HepG2 (cell line): ENCODE data around the gene KLHDC8B. TPM values are rescaled to one million over a fixed set of nuclear protein-coding genes. Genes with fewer than 3 reads are reported as not detected.
A peak's percentile ranks its signal among the peaks of the same experiment; 100 is the strongest.

Experiments
- ATAC-seq: fragments of 200-7000 bp; cut with Tn5 transposase; 3 replicates; pipeline ENCODE4 v1.9.1; 2020; ENCODE audit warnings: mild to moderate bottlenecking, moderate library complexity
- BruUV-seq: library from RNA; stranded (reverse); fragments of 400-500 nt; replicated peaks from 2 replicates; lab custom pipeline; 2021; lab: Mats Ljungman, UMichigan
- CTCF ChIA-PET: fragments of 300-600 bp; formaldehyde crosslinking; extraction: SDS; loops from one replicate; lab custom pipeline; 2021; ENCODE audit warnings: low total read pairs, inconsistent platforms, low intra/inter-chr PET ratio; lab: Yijun Ruan, JAX
- POLR2A ChIA-PET: fragments of 350-600 bp; sonication (Branson Sonifier 250); formaldehyde crosslinking; loops from one replicate; lab custom pipeline; 2020; ENCODE audit warnings: antibody characterized with exemption, inconsistent platforms; lab: Yijun Ruan, JAX
- DNase-seq: peaks from one replicate; pipeline ENCODE4 v3.0.0-alpha.2; 2015; ENCODE audit warnings: low spot score
- FAIRE-seq: peaks from 3 replicates; lab custom pipeline; 2011; peaks lifted over from hg19 to GRCh38; lab: Jason Lieb, UNC
- H2AFZ ChIP-seq: one replicate; pipeline ENCODE4 v1.6.1; 2011; ENCODE audit warnings: low read length, inconsistent platforms
- H3K27ac ChIP-seq: fragments of 300-600 bp; 3 replicates; pipeline ENCODE4 v1.8.0; 2011; ENCODE audit warnings: mixed run types, mild to moderate bottlenecking, mixed read lengths, low read length, inconsistent platforms; ENCODE audit not compliant: insufficient read depth; ENCODE audit errors: extremely low read length
- H3K27me3 ChIP-seq, 2 experiments: fragments of 200-600 bp in 1 of 2; 2 replicates in 1 of 2; 3 replicates in 1 of 2; pipeline versions ENCODE4 v1.6.0 to v1.8.0; 2011; ENCODE audit warnings: low read length in 2 of 2, mild to moderate bottlenecking in 2 of 2, moderate library complexity in 2 of 2, inconsistent platforms in 1 of 2; ENCODE audit not compliant: insufficient read depth in 2 of 2, control insufficient read depth in 1 of 2
- H3K36me3 ChIP-seq, 2 experiments: fragments of 200-600 bp in 1 of 2; replicated peaks in 1 of 2; 2 replicates in 1 of 2; 3 replicates in 1 of 2; pipeline versions ENCODE4 v1.5.1 to v1.8.0; 2011; ENCODE audit warnings: low read length in 2 of 2, inconsistent platforms in 1 of 2; ENCODE audit not compliant: insufficient read depth in 2 of 2, control insufficient read depth in 1 of 2
- H3K4me1 ChIP-seq: 2 replicates; pipeline ENCODE4 v1.5.1; 2012; ENCODE audit warnings: low read length, inconsistent platforms; ENCODE audit not compliant: insufficient read depth
- H3K4me2 ChIP-seq: 2 replicates; pipeline ENCODE4 v1.6.0; 2011; ENCODE audit warnings: low read depth, low read length, inconsistent platforms
- H3K4me3 ChIP-seq, 3 experiments: fragments of 200-600 bp in 1 of 3; sonication (generic), shearing (Covaris generic) in 1 of 3; replicated peaks in 1 of 3; 2 replicates each; pipeline ENCODE4 v1.5.1; 2011 to 2016; ENCODE audit warnings: low read length in 3 of 3, inconsistent platforms in 2 of 3, low read depth in 2 of 3, mild to moderate bottlenecking in 2 of 3, control low read depth in 1 of 3, mixed read lengths in 1 of 3; ENCODE audit not compliant: insufficient read depth in 1 of 3
- H3K79me2 ChIP-seq: one replicate; pipeline ENCODE4 v1.6.1; 2011; ENCODE audit warnings: low read length, inconsistent platforms; ENCODE audit not compliant: insufficient read depth
- H3K9ac ChIP-seq: 2 replicates; pipeline ENCODE4 v1.6.0; 2011; ENCODE audit warnings: mild to moderate bottlenecking, low read depth, low read length, inconsistent platforms; ENCODE audit not compliant: insufficient read depth
- H3K9me3 ChIP-seq: 2 replicates; pipeline ENCODE4 v1.5.1; 2012; ENCODE audit warnings: mild to moderate bottlenecking, low read length
- H4K20me1 ChIP-seq: 2 replicates; pipeline ENCODE4 v1.6.0; 2011; ENCODE audit warnings: inconsistent platforms, mild to moderate bottlenecking, low read length, moderate library complexity; ENCODE audit not compliant: insufficient read depth
- DZIP1 ChIP-seq: sonication (generic); formaldehyde crosslinking; IDR thresholded peaks from 2 replicates; pipeline ENCODE4 v1.5.0; 2020; ENCODE audit warnings: mild to moderate bottlenecking, missing genetic modification reagents
- FLYWCH1 ChIP-seq: sonication (generic); formaldehyde crosslinking; IDR thresholded peaks from 2 replicates; pipeline ENCODE4 v1.8.1; 2023; ENCODE audit warnings: mild to moderate bottlenecking, missing genetic modification reagents
- GATA4 ChIP-seq: sonication (generic); IDR thresholded peaks from 2 replicates; pipeline ENCODE4 v1.6.1; 2016; ENCODE audit warnings: antibody characterized with exemption, low read depth, borderline replicate concordance
- HMGXB4 ChIP-seq, 2 experiments: sonication (generic) in 1 of 2; formaldehyde crosslinking in 1 of 2; IDR thresholded peaks; 2 replicates each; pipeline versions ENCODE4 v1.4.0 to v1.6.1; 2018 to 2020; ENCODE audit warnings: missing genetic modification reagents in 2 of 2, borderline replicate concordance in 1 of 2, low read depth in 1 of 2, mild to moderate bottlenecking in 1 of 2, missing biosample characterization in 1 of 2
- MEIS1 ChIP-seq: sonication (generic); formaldehyde crosslinking; IDR thresholded peaks from 2 replicates; pipeline ENCODE4 v1.9.0; 2021; ENCODE audit warnings: mild to moderate bottlenecking, missing genetic modification reagents, moderate library complexity, borderline replicate concordance
- NR2F2 ChIP-seq: IDR thresholded peaks from 2 replicates; pipeline ENCODE4 v1.6.1; 2012; ENCODE audit warnings: low read depth, inconsistent platforms, borderline replicate concordance
- RBFOX2 ChIP-seq: fragments of 200-400 bp; formaldehyde crosslinking; IDR thresholded peaks from 2 replicates; pipeline ENCODE4 v1.6.1; 2017; ENCODE audit warnings: low read depth, mild to moderate bottlenecking, low read length
- ZBTB20 ChIP-seq: sonication (generic); formaldehyde crosslinking; IDR thresholded peaks from 2 replicates; pipeline ENCODE4 v1.8.1; 2023; ENCODE audit warnings: missing genetic modification reagents, low read depth, mild to moderate bottlenecking, borderline replicate concordance
- ZNF251 ChIP-seq: sonication (generic); formaldehyde crosslinking; IDR thresholded peaks from 2 replicates; pipeline ENCODE4 v1.9.0; 2021; ENCODE audit warnings: mild to moderate bottlenecking, missing genetic modification reagents
- ZNF512B ChIP-seq: sonication (generic); formaldehyde crosslinking; IDR thresholded peaks from 2 replicates; pipeline ENCODE4 v1.5.1; 2020; ENCODE audit warnings: missing genetic modification reagents, mild to moderate bottlenecking, borderline replicate concordance
- ZNF614 ChIP-seq: IDR thresholded peaks from 2 replicates; pipeline ENCODE4 v1.6.1; 2018; ENCODE audit warnings: missing biosample characterization, missing genetic modification reagents, inconsistent platforms, borderline replicate concordance
- ZNF652 ChIP-seq: IDR thresholded peaks from 2 replicates; pipeline ENCODE4 v1.6.1; 2016; ENCODE audit warnings: low read depth, borderline replicate concordance
- ZNF746 ChIP-seq: sonication (generic); formaldehyde crosslinking; IDR thresholded peaks from 2 replicates; pipeline ENCODE4 v1.8.0; 2022; ENCODE audit warnings: mild to moderate bottlenecking, missing genetic modification reagents
- WGBS: methylation state at CpG from one replicate; pipeline ENCODE4 v1.1.6; 2017; ENCODE audit warnings: low lambda C conversion rate; 5-methylcytosine and 5-hydroxymethylcytosine counted together
- in situ Hi-C: cut with HindIII; loops from 2 replicates; pipeline ENCODE4 v1.10.0; 2017; ENCODE audit warnings: low pct_unique_long_range_greater_than_20kb; ENCODE audit not compliant: extremely low pct_ligation_motif_present
- intact Hi-C: fragments of 100-400 bp; cut with micrococcal nuclease; formaldehyde crosslinking; loops from one replicate; pipeline ENCODE4 v1.10.0; 2022; ENCODE audit not compliant: unreplicated experiment
- polyA plus RNA-seq, 8 experiments: library from polyadenylated mRNA; depleted of rRNA in 3 of 8; stranded (reverse) in 7 of 8; unstranded in 1 of 8; fragments of >200 nt; fragmentation: Illumina TruSeq in 4 of 8; extraction: Trizol in 4 of 8; gene quantifications; 2 replicates each; pipeline versions ENCODE4 v1.2.1 to v1.2.3, GENCODE V29; 2011 to 2016; ENCODE audit warnings: low read depth in 4 of 8, missing spikeins in 1 of 8, mixed read lengths in 1 of 8; ENCODE audit not compliant: insufficient read depth in 1 of 8
- total RNA-seq, 5 experiments: library from RNA; depleted of rRNA; stranded (reverse); fragments of >200 nt; fragmentation: Illumina TruSeq; extraction: Trizol; gene quantifications; 2 replicates each; pipeline ENCODE4 v1.2.3, GENCODE V29; 2016; ENCODE audit warnings: low read depth in 1 of 5

Gene KLHDC8B
- total and polyA plus RNA-seq, 2 of the 13 experiments (the other 11 are each of a cell fraction or from before 2014, with no cell fraction given) = 17.2 to 17.8 TPM

- no peak for FAIRE-seq
- Histone ChIP-seq H3K79me2 (peaks cover 15% of the 10 kb centered on the region), H3K4me2 (peak overlapping the region; percentile 97), H3K27ac (peak overlapping the region; percentile 80), H3K4me3 (peak overlapping the region; percentile 72 to 78 (median 77)), H2AFZ (peak overlapping the region; percentile 99), H4K20me1 (no peaks in the 10 kb centered on the region), H3K9ac (peak overlapping the region; percentile 75), H3K4me1 (peaks cover 39% of the 10 kb centered on the region), H3K9me3 (no peaks in the 10 kb centered on the region), H3K36me3 (peaks cover 5 to 10% of the 10 kb centered on the region in 2 experiments; a peak in 2 of 5 replicates), H3K27me3 (no peaks in the 10 kb centered on the region)
- peak; percentile 80 for DNase-seq
- ChIA-PET CTCF (no interaction called here), POLR2A (interaction anchor here (0.6 to 8.5 kb wide), 19 partner anchors 9 to 660 kb away, joined by 3 to 110 read pairs (median 6); partner anchors contain the start of genes GPX1, IMPDH2, KLHDC8B and NDUFAF3)
- TSS peak; percentile 79 for BruUV-seq
- peak; percentile 60 for ATAC-seq
- in situ Hi-C loops = no loop called here
- WGBS = 0% methylated on average over 6 of the region's 30 CpGs
- intact Hi-C loops = loop anchor here (5.0 kb wide), 1 partner anchor 41 kb away; the partner anchor contains the start of gene QRICH1
- TF ChIP-seq ZNF614 = no peak
- no peak for TF ChIP-seq DZIP1 (CRISPR knock-in tag)
- TF ChIP-seq ZNF251 (CRISPR knock-in tag) = no peak
- no peak for TF ChIP-seq ZBTB20
- no peak for TF ChIP-seq ZNF512B (CRISPR knock-in tag)
- peak; percentile 59 for TF ChIP-seq RBFOX2
- TF ChIP-seq NR2F2 = 0 out of 2 replicates have a peak, but pooled peaks have one; percentile 33
- TF ChIP-seq ZNF746 (CRISPR knock-in tag) = peak; percentile 53; the same call in 1 of the 2 replicates
- TF ChIP-seq MEIS1 (CRISPR knock-in tag) = no peak
- TF ChIP-seq GATA4 = no peak
- no peak for TF ChIP-seq FLYWCH1
- no peak for TF ChIP-seq ZNF652 (CRISPR knock-in tag)
- TF ChIP-seq HMGXB4 (CRISPR knock-in tag; IDR thresholded peaks at IDR 0.05; ENCODE audit: borderline replicate concordance in 1 of 2, low read depth in 1 of 2) = 0 out of 4 replicates have a peak, but pooled peaks of 1 of the 2 experiments have one; percentile 46
These were observed 38.0 kb upstream of the KLHDC8B start for GRCh38 chr3:49133226-49133951.
